Kidney (tissue), 14 donors: ENCODE measurements around the gene MYOZ3. TPM values are rescaled to one million over a fixed set of nuclear protein-coding genes. Genes with fewer than 3 reads are reported as not detected.

ENCODE experiments used
- DNase-seq, 5 donors: peaks; one replicate each; pipeline ENCODE4 v3.0.0-alpha.2; 2013 to 2020
- FAIRE-seq: peaks from 2 replicates; lab custom pipeline; 2012; peaks lifted over from hg19 to GRCh38; lab: Jason Lieb, UNC
- H3K27ac ChIP-seq, 2 donors: one replicate each; pipeline ENCODE4 v1.7.0; 2013; ENCODE audit warnings: low read depth in 2 of 2, low read length in 2 of 2, inconsistent platforms in 1 of 2
- H3K27me3 ChIP-seq: one replicate; pipeline ENCODE4 v1.7.1; 2013; ENCODE audit warnings: low read length, inconsistent platforms; ENCODE audit not compliant: control insufficient read depth, insufficient read depth
- H3K36me3 ChIP-seq, 3 donors: one replicate each; pipeline versions ENCODE4 v1.7.0 to v1.7.1; 2013; ENCODE audit warnings: low read length in 3 of 3, control low read depth in 1 of 3, inconsistent platforms in 1 of 3; ENCODE audit not compliant: insufficient read depth in 3 of 3, control insufficient read depth in 2 of 3
- H3K4me1 ChIP-seq, 3 donors: one replicate each; pipeline versions ENCODE4 v1.7.0 to v1.7.1; 2013; ENCODE audit warnings: low read length in 3 of 3, inconsistent platforms in 1 of 3, low read depth in 1 of 3; ENCODE audit not compliant: control insufficient read depth in 2 of 3, insufficient read depth in 2 of 3
- H3K4me3 ChIP-seq, 3 donors: one replicate each; pipeline versions ENCODE4 v1.7.0 to v1.8.1; 2013; ENCODE audit warnings: low read length in 3 of 3, control low read depth in 1 of 3, inconsistent platforms in 1 of 3
- H3K9ac ChIP-seq, 3 donors: one replicate each; pipeline versions ENCODE4 v1.7.0 to v1.7.1; 2013; ENCODE audit warnings: low read length in 3 of 3, control low read depth in 1 of 3, inconsistent platforms in 1 of 3
- H3K9me3 ChIP-seq, 3 donors: one replicate each; pipeline versions ENCODE4 v1.7.0 to v1.7.1; 2013; ENCODE audit warnings: low read length in 3 of 3, control low read depth in 1 of 3, inconsistent platforms in 1 of 3; ENCODE audit not compliant: control insufficient read depth in 2 of 3, insufficient read depth in 1 of 3
- intact Hi-C: fragments of 100-400 bp; cut with DNase I; formaldehyde crosslinking; loops from one replicate; pipeline ENCODE4 v1.11.1; 2022
- polyA plus RNA-seq: library from polyadenylated mRNA; stranded (reverse); fragments of 350-450 nt; fragmentation: Illumina TruSeq; extraction: RNeasy Lipid Tissue Mini Kit (QIAGEN cat#74804); gene quantifications from one replicate; pipeline ENCODE4 v1.2.3, GENCODE V29; 2014; ENCODE audit warnings: low read depth, low replicate concordance; ENCODE audit not compliant: insufficient read depth
- total RNA-seq: library from RNA; stranded (reverse); fragmentation: NEBNext Ultra II Directional; extraction: Animal tissue kit (Norgen Biotek cat#: 25700); gene quantifications from one replicate; pipeline ENCODE4 v1.2.1, GENCODE V29; 2021
- TF ChIP-seq, protein P1 (sequence below): IDR thresholded peaks from 3 replicates; pipeline ENCODE4 v1.5.1; 2012; ENCODE audit warnings: mild to moderate bottlenecking, moderate library complexity, borderline replicate concordance; ENCODE audit not compliant: insufficient read depth; ENCODE audit errors: extremely low read depth
- donor health status: control.
- donor health status: control.
- donor health status: control.
- donor health status: control.
- donor health status: control.
- donor health status: DM: yes; HTN: yes; CAD: no.
- donor health status: Normal renal cell carcinoma (clear cell type).

MYOZ3 gene
- total and polyA plus RNA-seq, 2 donors from 2014 or later: 0.66 to 1.3 TPM

DNA sequence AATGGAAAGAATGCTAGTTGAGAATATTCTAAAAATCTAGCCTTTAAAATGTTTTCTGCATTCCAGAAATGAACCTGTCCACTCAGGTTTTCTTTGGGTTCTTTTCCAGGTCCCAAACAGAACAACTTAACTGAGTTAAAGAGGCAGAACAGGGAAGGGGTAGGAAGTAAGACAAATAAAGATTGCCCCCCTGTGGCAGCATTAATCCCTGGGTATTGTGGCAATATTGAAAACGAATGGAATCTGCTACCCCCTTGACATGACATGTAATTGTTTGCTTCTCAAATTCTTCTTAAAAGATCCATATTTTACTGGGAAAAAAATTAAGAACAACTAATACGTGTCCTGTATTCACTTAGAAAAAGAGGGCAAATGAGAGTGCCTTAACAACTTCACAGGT lies 49.1 kb downstream of the MYOZ3 start:
- peaks cover 2 to 53% (median 22%) of the 10 kb centered on the region in 3 donors for H3K36me3 ChIP-seq
- FAIRE-seq: no peak
- H3K4me3 ChIP-seq: no peak overlapping the region
- no peaks in the 10 kb centered on the region for H3K9me3 ChIP-seq
- TF ChIP-seq, protein P1, sequence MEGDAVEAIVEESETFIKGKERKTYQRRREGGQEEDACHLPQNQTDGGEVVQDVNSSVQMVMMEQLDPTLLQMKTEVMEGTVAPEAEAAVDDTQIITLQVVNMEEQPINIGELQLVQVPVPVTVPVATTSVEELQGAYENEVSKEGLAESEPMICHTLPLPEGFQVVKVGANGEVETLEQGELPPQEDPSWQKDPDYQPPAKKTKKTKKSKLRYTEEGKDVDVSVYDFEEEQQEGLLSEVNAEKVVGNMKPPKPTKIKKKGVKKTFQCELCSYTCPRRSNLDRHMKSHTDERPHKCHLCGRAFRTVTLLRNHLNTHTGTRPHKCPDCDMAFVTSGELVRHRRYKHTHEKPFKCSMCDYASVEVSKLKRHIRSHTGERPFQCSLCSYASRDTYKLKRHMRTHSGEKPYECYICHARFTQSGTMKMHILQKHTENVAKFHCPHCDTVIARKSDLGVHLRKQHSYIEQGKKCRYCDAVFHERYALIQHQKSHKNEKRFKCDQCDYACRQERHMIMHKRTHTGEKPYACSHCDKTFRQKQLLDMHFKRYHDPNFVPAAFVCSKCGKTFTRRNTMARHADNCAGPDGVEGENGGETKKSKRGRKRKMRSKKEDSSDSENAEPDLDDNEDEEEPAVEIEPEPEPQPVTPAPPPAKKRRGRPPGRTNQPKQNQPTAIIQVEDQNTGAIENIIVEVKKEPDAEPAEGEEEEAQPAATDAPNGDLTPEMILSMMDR: no peak
- no peak overlapping the region for H3K9ac ChIP-seq
- intact Hi-C loops: no loop called here
- DNase-seq: no peak
- H3K4me1 ChIP-seq: no peaks in the 10 kb centered on the region
- no peak overlapping the region for H3K27ac ChIP-seq
- no peaks in the 10 kb centered on the region for H3K27me3 ChIP-seq

DNA sequence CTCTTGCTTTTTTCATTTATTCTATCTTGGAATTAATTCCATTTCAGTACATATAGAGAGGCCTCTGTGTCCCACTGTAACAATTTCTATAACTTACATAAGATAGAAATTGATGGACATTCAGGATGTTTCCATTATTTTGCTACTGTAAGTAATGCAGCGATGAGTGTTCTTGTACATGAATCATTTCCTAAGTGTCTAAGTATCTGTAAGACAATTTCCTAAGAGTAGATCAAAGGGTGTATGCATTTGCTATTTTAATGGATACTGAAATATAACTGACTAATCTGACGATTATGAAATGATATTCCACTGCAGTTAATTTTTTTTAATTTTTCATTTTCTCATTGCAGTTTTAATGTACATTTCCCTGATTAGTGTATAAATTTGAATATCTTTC lies 62.8 kb downstream of the MYOZ3 start:
- Histone ChIP-seq H3K27ac (no peak overlapping the region), H3K9ac (no peak overlapping the region), H3K36me3 (peaks cover 10 to 68% (median 13%) of the 10 kb centered on the region in 3 donors), H3K4me1 (no peaks in the 10 kb centered on the region), H3K4me3 (no peak overlapping the region), H3K9me3 (no peaks in the 10 kb centered on the region), H3K27me3 (no peaks in the 10 kb centered on the region)
- TF ChIP-seq, protein P1: no peak
- DNase-seq (no peak), FAIRE-seq (no peak)
- intact Hi-C loops: no loop called here

Other genes starting within 250 kb of the MYOZ3 start
- gene CD74, start 248.3 kb upstream of the MYOZ3 start, total RNA-seq: 2,003 TPM
- gene CD74, start 248.3 kb upstream of the MYOZ3 start, polyA plus RNA-seq: 1,887 TPM
- gene RPS14, start 211.5 kb upstream of the MYOZ3 start, total RNA-seq: 1,504 TPM
- 1,994 TPM for gene RPS14, start 211.5 kb upstream of the MYOZ3 start, polyA plus RNA-seq
- 60.7 TPM for gene NDST1, start 153.1 kb upstream of the MYOZ3 start, total RNA-seq
- gene NDST1, start 153.1 kb upstream of the MYOZ3 start, polyA plus RNA-seq: 11.7 TPM
- gene SYNPO, start 20.6 kb upstream of the MYOZ3 start, total RNA-seq: 87.6 TPM
- gene SYNPO, start 20.6 kb upstream of the MYOZ3 start, polyA plus RNA-seq: 46.3 TPM
- 44.2 TPM for gene RBM22, start 39.8 kb downstream of the MYOZ3 start, total RNA-seq
- gene RBM22, start 39.8 kb downstream of the MYOZ3 start, polyA plus RNA-seq: 30.0 TPM
- gene DCTN4, start 97.8 kb downstream of the MYOZ3 start, total RNA-seq: 59.1 TPM
- gene DCTN4, start 97.8 kb downstream of the MYOZ3 start, polyA plus RNA-seq: 17.5 TPM
- 23.9 TPM for gene SMIM3, start 117.5 kb downstream of the MYOZ3 start, total RNA-seq
- 23.0 TPM for gene SMIM3, start 117.5 kb downstream of the MYOZ3 start, polyA plus RNA-seq
- gene IRGM, start 185.3 kb downstream of the MYOZ3 start, total RNA-seq: 0.44 TPM
- not detected for gene IRGM, start 185.3 kb downstream of the MYOZ3 start, polyA plus RNA-seq
- gene ZNF300, start 243.7 kb downstream of the MYOZ3 start, total RNA-seq: 6.5 TPM
- gene ZNF300, start 243.7 kb downstream of the MYOZ3 start, polyA plus RNA-seq: 4.0 TPM